ENCODE results near the gene WDR48. TPM values are rescaled to one million over a fixed set of nuclear protein-coding genes. Genes with fewer than 3 reads are reported as not detected.

WDR48 gene
- total RNA-seq, 1 experiment from 2014 or later = 19.3 TPM

DNA sequence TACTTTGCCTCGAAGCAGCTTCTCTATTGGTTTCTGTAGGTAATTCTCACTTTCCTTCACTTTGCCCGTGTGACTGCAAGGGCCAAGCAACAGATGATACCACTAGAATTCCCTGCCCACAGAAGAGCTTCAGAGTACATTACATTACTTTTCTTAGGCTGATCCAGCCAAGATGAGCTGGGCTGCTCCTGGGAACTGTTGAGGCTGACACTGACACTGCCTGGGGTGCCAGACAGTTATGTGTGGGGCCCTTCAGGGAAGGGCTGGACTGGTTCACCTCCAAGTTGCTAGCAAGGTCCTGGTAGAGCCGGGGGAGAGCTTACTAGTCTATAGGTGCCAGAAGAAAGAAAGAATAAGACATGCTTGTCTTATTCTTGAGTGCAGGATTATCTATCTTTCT is 36.6 kb downstream of the WDR48 start:
- H3K36me3 ChIP-seq (ENCODE audit: insufficient read depth, low read length, poor library complexity, severe bottlenecking) = no peaks in the 10 kb centered on the region
- no peak overlapping the region for H3K27ac ChIP-seq (ENCODE audit: low read depth, low read length, poor library complexity, severe bottlenecking)
- DNase-seq (ENCODE audit: low spot score) = no peak
- no peaks in the 10 kb centered on the region for H3K4me1 ChIP-seq (ENCODE audit: insufficient read depth, low read length, poor library complexity, severe bottlenecking)
- CTCF ChIA-PET = no interaction called here
- H3K27me3 ChIP-seq (replicated peaks; ENCODE audit: insufficient read depth, low read depth, low read length, poor library complexity) = no peaks in the 10 kb centered on the region
- POLR2A ChIA-PET (ENCODE audit: low non-redundant PET) = no interaction called here
- intact Hi-C loops (cut with micrococcal nuclease; ENCODE audit: unreplicated experiment) = no loop called here
- no peak for TF ChIP-seq EZH2 (IDR thresholded peaks at IDR 0.05; ENCODE audit: borderline replicate concordance, low read depth, low read length, poor library complexity, severe bottlenecking)
- TF ChIP-seq, protein P1, sequence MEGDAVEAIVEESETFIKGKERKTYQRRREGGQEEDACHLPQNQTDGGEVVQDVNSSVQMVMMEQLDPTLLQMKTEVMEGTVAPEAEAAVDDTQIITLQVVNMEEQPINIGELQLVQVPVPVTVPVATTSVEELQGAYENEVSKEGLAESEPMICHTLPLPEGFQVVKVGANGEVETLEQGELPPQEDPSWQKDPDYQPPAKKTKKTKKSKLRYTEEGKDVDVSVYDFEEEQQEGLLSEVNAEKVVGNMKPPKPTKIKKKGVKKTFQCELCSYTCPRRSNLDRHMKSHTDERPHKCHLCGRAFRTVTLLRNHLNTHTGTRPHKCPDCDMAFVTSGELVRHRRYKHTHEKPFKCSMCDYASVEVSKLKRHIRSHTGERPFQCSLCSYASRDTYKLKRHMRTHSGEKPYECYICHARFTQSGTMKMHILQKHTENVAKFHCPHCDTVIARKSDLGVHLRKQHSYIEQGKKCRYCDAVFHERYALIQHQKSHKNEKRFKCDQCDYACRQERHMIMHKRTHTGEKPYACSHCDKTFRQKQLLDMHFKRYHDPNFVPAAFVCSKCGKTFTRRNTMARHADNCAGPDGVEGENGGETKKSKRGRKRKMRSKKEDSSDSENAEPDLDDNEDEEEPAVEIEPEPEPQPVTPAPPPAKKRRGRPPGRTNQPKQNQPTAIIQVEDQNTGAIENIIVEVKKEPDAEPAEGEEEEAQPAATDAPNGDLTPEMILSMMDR (conservative IDR thresholded peaks at IDR 0.05; ENCODE audit: low read depth, low read length) = no peak
- H3K9me3 ChIP-seq (ENCODE audit: low read depth, low read length, poor library complexity, severe bottlenecking) = no peaks in the 10 kb centered on the region
- BruUV-seq (replicated peaks) = no TSS peak
- H3K4me3 ChIP-seq (ENCODE audit: low read depth, low read length, poor library complexity, severe bottlenecking) = no peak overlapping the region

DNA sequence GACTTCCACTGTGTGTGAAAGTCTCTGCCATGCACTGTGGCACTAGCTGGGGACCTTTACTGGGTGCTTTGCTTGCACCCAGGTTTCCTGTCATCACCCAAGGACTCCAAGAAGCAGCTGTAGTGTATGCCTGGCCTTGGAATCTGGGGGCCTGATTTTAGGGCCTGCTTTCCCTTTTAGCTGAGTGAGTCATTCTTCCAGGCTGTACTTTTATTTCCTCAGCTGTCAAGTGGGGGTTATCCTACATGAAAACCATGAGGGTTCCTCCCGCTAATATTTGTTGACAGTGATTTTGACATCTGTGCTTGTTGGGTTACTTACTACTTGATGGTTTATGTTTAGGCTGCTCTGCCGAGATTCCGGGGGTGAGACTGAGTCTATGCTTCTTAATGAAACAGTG is 37.1 kb downstream of the WDR48 start:
- BruUV-seq (replicated peaks) = no TSS peak
- H3K27me3 ChIP-seq (replicated peaks; ENCODE audit: insufficient read depth, low read depth, low read length, poor library complexity) = no peaks in the 10 kb centered on the region
- POLR2A ChIA-PET (ENCODE audit: low non-redundant PET) = no interaction called here
- no peak overlapping the region for H3K27ac ChIP-seq (ENCODE audit: low read depth, low read length, poor library complexity, severe bottlenecking)
- no peaks in the 10 kb centered on the region for H3K36me3 ChIP-seq (ENCODE audit: insufficient read depth, low read length, poor library complexity, severe bottlenecking)
- H3K4me3 ChIP-seq (ENCODE audit: low read depth, low read length, poor library complexity, severe bottlenecking) = no peak overlapping the region
- TF ChIP-seq, protein P1 (conservative IDR thresholded peaks at IDR 0.05; ENCODE audit: low read depth, low read length) = no peak
- no peak for TF ChIP-seq EZH2 (IDR thresholded peaks at IDR 0.05; ENCODE audit: borderline replicate concordance, low read depth, low read length, poor library complexity, severe bottlenecking)
- no peaks in the 10 kb centered on the region for H3K9me3 ChIP-seq (ENCODE audit: low read depth, low read length, poor library complexity, severe bottlenecking)
- CTCF ChIA-PET = no interaction called here
- no peaks in the 10 kb centered on the region for H3K4me1 ChIP-seq (ENCODE audit: insufficient read depth, low read length, poor library complexity, severe bottlenecking)
- intact Hi-C loops (cut with micrococcal nuclease; ENCODE audit: unreplicated experiment) = no loop called here
- no peak for DNase-seq (ENCODE audit: low spot score)

GRCh38 chr3:39090922-39091321 is 39.1 kb downstream of the WDR48 start:
- H3K4me1 ChIP-seq (ENCODE audit: insufficient read depth, low read length, poor library complexity, severe bottlenecking) = no peaks in the 10 kb centered on the region
- H3K36me3 ChIP-seq (ENCODE audit: insufficient read depth, low read length, poor library complexity, severe bottlenecking) = peaks cover 8% of the 10 kb centered on the region
- ChIA-PET CTCF (no interaction called here), POLR2A (ENCODE audit: low non-redundant PET) (no interaction called here)
- H3K27me3 ChIP-seq (replicated peaks; ENCODE audit: insufficient read depth, low read depth, low read length, poor library complexity) = no peaks in the 10 kb centered on the region
- H3K4me3 ChIP-seq (ENCODE audit: low read depth, low read length, poor library complexity, severe bottlenecking) = no peak overlapping the region
- H3K27ac ChIP-seq (ENCODE audit: low read depth, low read length, poor library complexity, severe bottlenecking) = no peak overlapping the region
- no TSS peak for BruUV-seq (replicated peaks)
- DNase-seq (ENCODE audit: low spot score) = no peak
- intact Hi-C loops (cut with micrococcal nuclease; ENCODE audit: unreplicated experiment) = no loop called here
- H3K9me3 ChIP-seq (ENCODE audit: low read depth, low read length, poor library complexity, severe bottlenecking) = no peaks in the 10 kb centered on the region
- TF ChIP-seq EZH2 (IDR thresholded peaks at IDR 0.05; ENCODE audit: borderline replicate concordance, low read depth, low read length, poor library complexity, severe bottlenecking) = no peak
- TF ChIP-seq, protein P1 (conservative IDR thresholded peaks at IDR 0.05; ENCODE audit: low read depth, low read length) = no peak
